Measurements from ENCODE around the gene SPTB.

DNA sequence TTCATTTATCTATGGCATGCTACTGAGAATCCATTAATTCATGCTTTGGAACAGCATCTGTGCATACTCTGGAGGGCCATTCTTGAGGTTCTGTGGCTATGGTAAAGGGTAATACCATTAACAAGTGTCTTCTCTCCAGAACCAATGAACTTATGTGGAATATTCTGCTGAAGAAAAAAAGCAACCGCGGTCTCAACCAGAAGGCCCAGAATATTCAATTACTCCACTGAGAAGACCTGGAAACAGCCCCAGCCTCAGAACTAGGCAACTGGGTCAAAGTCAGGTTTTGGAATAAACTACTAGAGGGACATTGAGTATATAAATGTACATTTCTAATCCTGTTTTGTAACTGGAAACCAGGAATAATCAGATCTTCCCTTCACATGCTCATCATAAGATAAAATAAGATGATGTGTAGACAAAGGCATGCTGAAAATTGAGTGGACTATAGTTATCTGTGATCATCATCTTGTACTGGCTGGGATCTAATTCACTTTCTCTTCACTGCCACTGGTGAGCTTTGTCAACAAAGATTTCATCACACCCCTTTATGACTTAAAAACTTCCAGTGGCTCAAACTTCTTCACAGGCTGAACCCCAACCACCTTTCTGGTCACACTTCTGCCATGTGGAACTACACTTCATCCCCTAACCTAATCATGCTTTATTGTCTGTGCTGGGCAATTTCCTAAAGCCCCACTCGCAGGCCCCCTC lies 6.0 kb downstream of the SPTB start:
- TF ChIP-seq POLR2A (IDR thresholded peaks at IDR 0.05; ENCODE audit: low read length), result no peak
- no peak for TF ChIP-seq GATA1 (IDR thresholded peaks at IDR 0.05; ENCODE audit: low read depth, low read length)
